ENCODE measurements around the gene LRFN2.

Gene LRFN2

DNA sequence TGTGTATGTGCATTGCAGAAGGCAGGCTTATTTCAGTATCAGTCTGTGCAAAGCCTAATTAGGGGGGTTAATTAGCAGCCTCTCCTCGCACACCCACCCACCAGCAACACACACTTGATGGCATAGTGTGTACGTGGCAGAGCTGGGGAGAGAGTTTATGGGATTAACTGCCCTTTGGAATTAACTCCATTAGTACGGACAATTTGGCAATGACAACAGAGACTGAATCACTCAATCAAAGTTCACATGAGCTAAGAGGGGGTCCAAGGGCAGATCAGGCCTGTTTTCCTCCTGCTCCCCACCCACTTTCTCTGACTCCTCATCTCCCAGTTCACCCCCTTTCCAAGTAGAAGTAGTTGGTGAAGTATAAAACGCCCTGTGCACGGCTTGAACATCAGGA, 69.5 kb downstream of the LRFN2 start:
- DNase-seq (ENCODE audit: low read depth, low spot score), result no peak

DNA sequence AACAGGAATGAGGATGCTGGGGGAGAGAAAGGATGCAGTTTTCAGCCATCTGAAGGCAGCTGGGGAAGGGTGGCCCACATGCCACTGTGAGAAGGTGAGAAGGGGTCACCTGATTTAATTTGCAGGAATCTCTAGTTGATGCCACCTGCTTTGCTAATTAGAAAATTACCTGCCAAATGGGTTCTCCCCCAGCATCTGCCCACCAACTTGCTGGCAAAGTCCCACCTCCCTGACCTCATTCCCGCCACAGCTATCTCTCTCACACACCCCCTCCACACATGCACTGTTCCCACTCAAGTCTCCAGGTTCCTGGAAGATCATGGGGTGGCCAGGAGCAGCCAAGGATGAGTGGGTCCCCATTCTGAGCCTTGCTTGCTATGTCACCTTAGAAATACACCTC, 70.7 kb downstream of the LRFN2 start:
- DNase-seq (ENCODE audit: low read depth, low spot score), result no peak

DNA sequence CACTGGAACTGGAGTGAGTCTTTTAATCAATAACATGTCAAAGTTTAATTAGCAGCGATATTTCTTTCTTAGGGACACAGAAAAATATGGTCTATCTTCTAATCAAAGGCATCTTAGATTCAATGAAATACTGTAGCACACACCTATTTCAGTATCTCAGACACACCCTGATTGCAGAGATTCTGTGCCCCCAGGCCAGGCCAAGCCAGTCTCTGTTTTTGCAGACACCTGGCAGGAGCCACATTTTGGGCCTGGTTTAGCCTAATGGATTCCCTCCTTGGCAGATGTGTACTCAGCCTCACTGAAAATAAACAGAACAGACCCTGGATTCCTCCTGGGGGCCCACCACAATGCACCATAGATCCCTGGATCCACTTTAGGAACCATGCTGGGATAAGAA, 74.8 kb downstream of the LRFN2 start:
- DNase-seq (ENCODE audit: low read depth, low spot score), result no peak

- no peak for DNase-seq (ENCODE audit: low read depth, low spot score)
Observed at GRCh38 chr6:40511884-40512283, 75.3 kb downstream of the LRFN2 start.

GRCh38 chr6:40510442-40510841, 76.7 kb downstream of the LRFN2 start:
- DNase-seq (ENCODE audit: low read depth, low spot score), result no peak

DNA sequence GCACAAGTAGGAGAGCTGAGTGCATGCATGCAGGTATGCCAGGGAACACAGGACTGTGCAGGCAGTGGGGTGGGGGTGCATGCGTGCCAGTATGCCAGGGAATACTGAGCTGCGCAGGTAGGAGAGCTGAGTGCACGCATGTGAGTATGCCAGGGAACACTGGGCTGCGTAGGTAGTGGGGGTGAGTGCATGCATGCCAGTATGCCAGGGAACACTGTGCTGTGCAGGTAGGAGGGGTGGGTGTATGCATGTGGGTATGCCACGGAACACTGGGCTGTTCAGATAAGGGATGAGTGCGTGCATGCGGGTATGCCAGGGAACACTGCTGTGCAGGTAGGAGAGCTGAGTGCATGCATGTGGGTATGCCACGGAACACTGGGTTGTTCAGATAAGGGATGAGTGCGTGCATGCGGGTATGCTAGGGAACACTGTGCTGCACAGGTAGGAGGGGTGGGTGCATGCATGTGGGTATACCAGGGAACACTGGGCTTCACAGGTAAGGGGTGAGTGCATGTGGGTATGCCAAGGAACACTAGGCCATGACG, 77.4 kb downstream of the LRFN2 start:
- no peak for DNase-seq (ENCODE audit: low read depth, low spot score)

- DNase-seq (ENCODE audit: low read depth, low spot score), result no peak
Observed at GRCh38 chr6:40509086-40509485, 78.1 kb downstream of the LRFN2 start.

DNA sequence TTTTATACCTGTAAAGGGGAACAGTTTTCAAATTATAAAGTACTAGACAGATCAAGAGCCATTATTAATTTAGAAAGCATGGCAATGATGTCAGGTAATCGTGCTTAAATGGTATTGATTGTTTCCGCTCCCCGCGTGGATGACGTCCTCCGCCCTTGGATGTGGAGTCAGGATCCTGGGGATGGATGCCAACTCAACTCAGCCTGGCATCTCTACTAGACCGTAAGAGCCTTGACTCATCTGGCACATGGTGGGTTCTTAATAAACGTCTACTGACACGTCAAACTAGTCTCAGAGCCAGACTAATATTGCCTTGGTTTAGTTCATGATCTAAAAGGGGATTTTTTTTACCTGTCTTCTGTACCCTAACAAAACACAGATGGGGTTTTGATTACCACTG, 80.2 kb downstream of the LRFN2 start:
- DNase-seq (ENCODE audit: low read depth, low spot score), result no peak

- no peak for DNase-seq (ENCODE audit: low read depth, low spot score)
Observed at GRCh38 chr6:40505191-40505810, 81.9 kb downstream of the LRFN2 start.

GRCh38 chr6:40504274-40504673, 82.9 kb downstream of the LRFN2 start:
- no peak for DNase-seq (ENCODE audit: low read depth, low spot score)

GRCh38 chr6:40500227-40500626, 86.9 kb downstream of the LRFN2 start:
- DNase-seq (ENCODE audit: low read depth, low spot score), result no peak

- no peak for DNase-seq (ENCODE audit: low read depth, low spot score)
Observed at GRCh38 chr6:40499215-40499614, 87.9 kb downstream of the LRFN2 start.

- DNase-seq (ENCODE audit: low read depth, low spot score), result no peak
Observed at GRCh38 chr6:40498148-40498547, 89.0 kb downstream of the LRFN2 start.

DNA sequence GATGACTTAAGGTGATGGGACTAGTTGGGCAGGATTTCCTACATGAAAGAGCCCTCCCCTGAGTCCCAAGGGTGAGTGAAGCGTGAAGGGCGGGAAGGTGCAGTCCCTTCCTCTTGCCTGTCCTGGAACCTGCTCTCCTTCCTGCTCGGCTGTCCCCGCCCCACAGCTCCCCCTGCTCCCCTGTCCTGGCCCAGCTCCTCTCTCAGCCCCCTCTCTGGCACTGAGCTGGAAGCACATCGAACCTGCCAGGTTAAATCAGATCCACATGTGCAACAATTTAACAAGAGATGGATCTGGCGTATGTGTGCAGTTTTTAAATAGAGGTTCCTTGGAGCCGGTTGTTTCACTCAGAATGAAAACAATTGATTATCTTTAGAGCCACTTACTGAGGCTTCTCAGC, 95.0 kb downstream of the LRFN2 start:
- DNase-seq (ENCODE audit: low read depth, low spot score), result no peak

- no peak for DNase-seq (ENCODE audit: low read depth, low spot score)
Observed at GRCh38 chr6:40490508-40490907, 96.7 kb downstream of the LRFN2 start.

DNA sequence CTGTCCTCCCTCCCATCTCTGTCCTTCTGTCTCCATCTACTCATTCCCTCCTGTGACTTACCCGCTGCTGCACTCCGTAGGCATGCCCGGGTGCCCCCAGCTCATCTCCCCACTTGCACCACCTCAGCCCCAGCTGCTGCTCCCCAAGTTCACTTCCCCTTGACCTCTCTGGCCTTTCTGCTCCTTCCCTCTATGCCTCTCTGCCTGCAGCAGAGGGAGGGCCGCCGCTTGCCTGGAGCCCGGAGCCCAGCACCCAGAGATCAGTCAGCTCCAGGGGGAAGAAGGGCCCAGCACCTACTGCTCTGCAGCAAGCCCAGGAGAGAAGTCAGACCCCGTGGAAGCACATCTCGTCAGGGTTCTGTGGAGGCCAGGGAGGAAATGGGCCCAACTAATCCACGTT, 97.4 kb downstream of the LRFN2 start:
- no peak for DNase-seq (ENCODE audit: low read depth, low spot score)

DNA sequence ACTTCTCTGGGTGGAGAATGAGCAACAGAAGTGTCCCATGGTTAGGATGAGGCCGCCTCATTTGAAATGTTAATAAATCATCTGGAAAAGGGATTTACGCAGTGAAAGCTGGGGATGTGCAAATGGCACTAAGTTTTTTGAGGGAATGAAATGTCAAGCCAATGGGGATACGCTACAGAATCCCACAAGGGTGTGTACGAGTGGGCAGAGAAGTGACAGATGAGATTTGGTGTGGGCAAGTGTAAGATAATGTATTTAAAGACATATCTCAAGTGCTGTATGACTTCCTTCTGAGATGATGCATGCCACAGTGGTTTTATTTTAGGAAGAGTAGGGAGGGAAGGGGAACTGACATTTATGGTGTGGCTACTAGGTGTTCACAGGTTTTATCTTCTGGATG, 100.6 kb downstream of the LRFN2 start:
- no peak for DNase-seq (ENCODE audit: low read depth, low spot score)

DNA sequence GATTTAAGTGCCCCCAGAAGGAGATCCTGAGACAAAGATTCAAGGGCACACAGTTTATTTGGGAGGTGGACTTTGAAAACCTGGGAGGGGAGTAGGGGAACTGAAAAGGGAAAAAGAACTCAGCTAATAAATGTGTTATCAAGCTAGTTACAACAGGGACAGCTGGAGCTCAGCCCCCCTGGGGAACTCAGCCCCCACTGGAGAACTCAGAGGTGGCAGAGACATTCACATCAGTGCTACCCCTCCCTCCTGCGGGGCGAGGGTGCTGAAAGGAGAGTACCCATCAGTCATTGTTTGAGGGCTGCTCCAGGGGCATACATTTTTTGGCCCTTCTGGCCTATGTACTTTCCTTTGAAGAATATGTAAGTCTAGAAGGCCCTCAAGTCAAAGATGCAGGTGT, 101.4 kb downstream of the LRFN2 start:
- DNase-seq (ENCODE audit: low read depth, low spot score), result no peak

DNA sequence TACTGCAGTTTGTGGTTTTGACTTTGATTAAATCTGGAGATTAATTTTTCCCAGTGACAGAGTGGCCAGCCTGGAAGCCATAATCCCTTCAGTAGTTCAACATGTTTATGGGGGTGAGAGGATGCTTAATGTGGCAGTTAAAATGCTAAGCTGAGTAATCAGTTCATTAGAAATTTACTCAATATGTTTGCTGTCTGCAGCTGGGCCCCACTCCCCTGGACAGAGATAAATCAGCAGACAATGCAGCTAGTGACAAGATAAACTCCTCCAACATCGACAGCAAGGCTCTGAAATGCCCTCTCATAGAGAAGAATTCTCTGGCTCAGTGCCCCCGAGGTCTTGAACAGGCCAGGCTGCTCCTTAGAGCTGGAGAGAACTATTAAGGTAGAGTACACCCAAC, 101.9 kb downstream of the LRFN2 start:
- no peak for DNase-seq (ENCODE audit: low read depth, low spot score)

- no peak for DNase-seq (ENCODE audit: low read depth, low spot score)
Observed at GRCh38 chr6:40484066-40484465, 103.1 kb downstream of the LRFN2 start.

GRCh38 chr6:40482532-40482931, 104.6 kb downstream of the LRFN2 start:
- DNase-seq (ENCODE audit: low read depth, low spot score), result no peak

GRCh38 chr6:40480678-40481077, 106.5 kb downstream of the LRFN2 start:
- DNase-seq (ENCODE audit: low read depth, low spot score), result no peak

GRCh38 chr6:40479706-40480105, 107.5 kb downstream of the LRFN2 start:
- no peak for DNase-seq (ENCODE audit: low read depth, low spot score)
